Adrenal gland (tissue), 12 donors: ENCODE measurements around the gene MTFR1L. TPM values are rescaled to one million over a fixed set of nuclear protein-coding genes. Genes with fewer than 3 reads are reported as not detected.
"Not testable (repeated sequence)": the region's sequence is repeated elsewhere in the genome, so short reads cannot be mapped to it uniquely, and the experiment has no call there.

Experiments used
- DNase-seq, 7 donors: peaks; one replicate each; pipeline ENCODE4 v3.0.0-alpha.2; 2019 to 2020
- H3K27ac ChIP-seq, 5 donors: fragments of 200-600 bp; sonication (generic) in 4 of 5; 1 replicate in 3 of 5; 2 replicates in 2 of 5; pipeline versions ENCODE4 v1.5.1 to v1.8.0; 2016 to 2020; ENCODE audit warnings: mild to moderate bottlenecking in 1 of 5
- H3K27me3 ChIP-seq: fragments of 200-600 bp; 2 replicates; pipeline ENCODE4 v1.8.0; 2021
- H3K36me3 ChIP-seq, 2 donors: fragments of 200-600 bp; replicated peaks in 1 of 2; 1 replicate in 1 of 2; 2 replicates in 1 of 2; pipeline versions ENCODE4 v1.5.1 to v1.8.0; 2018 to 2022
- H3K4me1 ChIP-seq, 2 donors: fragments of 200-600 bp; replicated peaks in 1 of 2; 1 replicate in 1 of 2; 2 replicates in 1 of 2; pipeline versions ENCODE4 v1.5.1 to v1.8.0; 2018 to 2021
- H3K4me3 ChIP-seq, 4 donors: fragments of 200-600 bp; sonication (generic) in 3 of 4; one replicate each; pipeline ENCODE4 v1.5.1; 2016 to 2018
- H3K9me3 ChIP-seq, 3 donors: fragments of 200-600 bp; sonication (generic) in 1 of 3; replicated peaks in 1 of 3; 1 replicate in 2 of 3; 2 replicates in 1 of 3; pipeline versions ENCODE4 v1.5.1 to v1.8.0; 2016 to 2021
- POLR2A ChIP-seq, 2 donors: fragments of 450-650 bp; IDR thresholded peaks; one replicate each; pipeline ENCODE4 v1.6.1; 2017; ENCODE audit warnings: antibody characterized with exemption in 2 of 2, mild to moderate bottlenecking in 2 of 2, moderate library complexity in 1 of 2
- WGBS, 4 donors: extraction: QIAGEN DNeasy Blood & Tissue Kit in 2 of 4; methylation state at CpG; one replicate each; pipeline versions ENCODE4 v1.1.5 to v1.1.7; 2013 to 2017; 5-methylcytosine and 5-hydroxymethylcytosine counted together
- intact Hi-C, 2 donors: fragments of 100-400 bp; cut with DNase I; formaldehyde crosslinking; loops; one replicate each; pipeline versions ENCODE4 v1.14.1 to v1.15.0; 2022 to 2023
- polyA plus RNA-seq, 3 donors: library from polyadenylated mRNA; stranded (reverse); fragments of 200-250 nt in 2 of 3; fragments of 350-450 nt in 1 of 3; fragmentation: Illumina TruSeq in 1 of 3; extraction: RNeasy Lipid Tissue Mini Kit (QIAGEN cat#74804) in 1 of 3; gene quantifications; one replicate each; pipeline ENCODE4 v1.2.3, GENCODE V29; 2013 to 2014
- total RNA-seq, 9 donors: library from RNA; depleted of rRNA in 4 of 9; stranded (reverse); fragments of >200 nt in 4 of 9; fragments of 120-200 nt in 1 of 9; fragmentation: NEBNext Ultra II Directional in 1 of 9; extraction: Animal tissue kit (Norgen Biotek cat#: 25700) in 1 of 9; gene quantifications; one replicate each; pipeline versions ENCODE4 v1.1.0 to v1.2.4, GENCODE V29; 2013 to 2023
- TF ChIP-seq, protein P1 (sequence below), 6 experiments: fragments of 450-650 bp in 4 of 6; fragments of 200-600 bp in 2 of 6; sonication (generic) in 1 of 6; IDR thresholded peaks; 1 replicate in 5 of 6; 2 replicates in 1 of 6; pipeline versions ENCODE4 v1.5.1 to v1.8.0; 2016 to 2021; ENCODE audit warnings: antibody characterized with exemption in 6 of 6, mild to moderate bottlenecking in 2 of 6, moderate library complexity in 1 of 6
- donor health status: healthy with polysubstance abuse.
- donor health status: Bipolar disorder and iron deficiency.
- donor health status: DM: yes; HTN: yes; CAD: no.
- donor health status: DM: no; HTN: no; CAD: no.
- donor health status: DM: no; HTN: no; CAD: no.
- donor health status: DM: yes; HTN: yes; CAD: no.

Gene MTFR1L
- total and polyA plus RNA-seq, 12 donors: 116 to 298 (median 192) TPM

DNA sequence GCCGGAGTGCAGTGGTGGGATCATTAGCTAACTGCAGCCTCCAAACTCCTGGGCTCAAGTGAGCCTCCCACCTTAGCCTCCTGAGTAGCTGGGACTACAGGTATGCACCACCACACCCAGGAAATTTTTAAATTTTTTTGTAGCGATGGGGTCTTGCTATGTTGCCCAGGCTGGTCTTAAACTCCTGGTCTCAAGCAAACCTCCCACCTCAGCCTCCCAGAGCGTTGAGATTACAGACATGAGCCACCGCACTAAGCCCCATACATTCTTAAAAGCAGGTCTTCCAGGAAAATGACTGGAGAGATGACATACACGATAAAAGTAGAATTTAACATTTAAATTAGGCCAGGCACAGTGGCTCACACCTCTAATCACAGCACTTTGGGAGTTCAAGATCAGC is 13.4 kb downstream of the MTFR1L start:
- Histone ChIP-seq H3K4me1 (peaks cover 58 to 82% of the 10 kb centered on the region in 2 donors), H3K27me3 (no peaks in the 10 kb centered on the region), H3K36me3 (peaks cover 0 to 56% of the 10 kb centered on the region in 2 donors), H3K4me3 (no peak overlapping the region), H3K27ac (peak overlapping the region in 2 of 5 donors; percentile 1 to 85), H3K9me3 (no peaks in the 10 kb centered on the region)
- intact Hi-C loops: no loop called here
- WGBS, 4 donors: 92 to 99% (median 95%) methylated on average over 5 of the region's 5 CpGs
- no peak for DNase-seq
- no peak for TF ChIP-seq POLR2A (IDR thresholded peaks at IDR 0.05)
- TF ChIP-seq, protein P1, sequence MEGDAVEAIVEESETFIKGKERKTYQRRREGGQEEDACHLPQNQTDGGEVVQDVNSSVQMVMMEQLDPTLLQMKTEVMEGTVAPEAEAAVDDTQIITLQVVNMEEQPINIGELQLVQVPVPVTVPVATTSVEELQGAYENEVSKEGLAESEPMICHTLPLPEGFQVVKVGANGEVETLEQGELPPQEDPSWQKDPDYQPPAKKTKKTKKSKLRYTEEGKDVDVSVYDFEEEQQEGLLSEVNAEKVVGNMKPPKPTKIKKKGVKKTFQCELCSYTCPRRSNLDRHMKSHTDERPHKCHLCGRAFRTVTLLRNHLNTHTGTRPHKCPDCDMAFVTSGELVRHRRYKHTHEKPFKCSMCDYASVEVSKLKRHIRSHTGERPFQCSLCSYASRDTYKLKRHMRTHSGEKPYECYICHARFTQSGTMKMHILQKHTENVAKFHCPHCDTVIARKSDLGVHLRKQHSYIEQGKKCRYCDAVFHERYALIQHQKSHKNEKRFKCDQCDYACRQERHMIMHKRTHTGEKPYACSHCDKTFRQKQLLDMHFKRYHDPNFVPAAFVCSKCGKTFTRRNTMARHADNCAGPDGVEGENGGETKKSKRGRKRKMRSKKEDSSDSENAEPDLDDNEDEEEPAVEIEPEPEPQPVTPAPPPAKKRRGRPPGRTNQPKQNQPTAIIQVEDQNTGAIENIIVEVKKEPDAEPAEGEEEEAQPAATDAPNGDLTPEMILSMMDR (IDR thresholded peaks at IDR 0.05): no peak

DNA sequence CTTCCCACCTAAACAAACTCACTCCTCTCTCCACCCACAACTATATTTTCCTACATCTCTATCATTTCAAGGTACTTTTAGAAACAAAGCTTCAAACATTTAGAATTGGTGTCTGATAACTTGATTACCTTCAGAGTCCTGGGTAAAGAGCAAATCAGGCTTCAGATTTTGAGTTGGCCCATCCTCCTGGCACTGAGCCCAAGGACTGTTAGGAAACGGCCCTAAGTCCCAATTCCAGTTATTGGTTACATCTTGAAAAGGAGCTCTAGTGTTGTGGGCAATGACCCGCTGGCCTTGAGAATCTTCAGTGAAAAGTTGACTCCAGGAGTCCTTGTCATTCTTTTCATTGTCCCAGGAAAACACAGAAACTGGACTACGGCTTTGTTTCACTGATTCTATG is 15.1 kb downstream of the MTFR1L start:
- 26 to 42% (median 38%) methylated on average over 3 of the region's 3 CpGs for whole genome bisulfite sequencing, 4 donors
- H3K4me1 ChIP-seq: peaks cover 42 to 64% of the 10 kb centered on the region in 2 donors
- H3K9me3 ChIP-seq: no peaks in the 10 kb centered on the region
- peaks cover 0 to 43% of the 10 kb centered on the region in 2 donors for H3K36me3 ChIP-seq
- H3K27ac ChIP-seq: peak overlapping the region; percentile 38 to 85 (median 60)
- peak; percentile 49 to 92 (median 83) for DNase-seq
- TF ChIP-seq, protein P1 (IDR thresholded peaks at IDR 0.05): no peak
- no peak for TF ChIP-seq POLR2A (IDR thresholded peaks at IDR 0.05)
- no peak overlapping the region for H3K4me3 ChIP-seq
- intact Hi-C loops: no loop called here
- H3K27me3 ChIP-seq: no peaks in the 10 kb centered on the region

DNA sequence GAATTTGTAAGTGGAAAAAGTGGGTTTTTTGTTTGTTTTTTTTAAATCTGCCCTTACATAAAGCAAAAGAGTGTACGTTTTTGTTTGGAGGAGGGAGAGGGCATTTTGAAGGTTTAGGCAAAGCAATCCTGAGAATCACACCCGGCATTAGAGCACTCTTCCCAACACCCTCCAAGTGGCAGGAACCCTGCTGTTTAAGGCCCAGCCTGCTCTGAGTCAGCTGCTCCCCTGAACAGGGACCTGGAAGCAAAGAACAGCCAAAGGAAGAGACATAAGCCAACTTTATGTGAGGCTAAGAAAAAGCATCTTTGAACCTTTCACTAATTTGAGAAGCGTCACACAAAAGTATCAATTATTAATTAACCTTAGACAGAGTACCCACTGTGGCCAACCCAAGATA is 16.9 kb downstream of the MTFR1L start:
- WGBS, 4 donors: 62 to 67% (median 63%) methylated on average over 3 of the region's 3 CpGs
- Histone ChIP-seq H3K4me3 (no peak overlapping the region), H3K4me1 (peaks cover 24 to 47% of the 10 kb centered on the region in 2 donors), H3K27me3 (no peaks in the 10 kb centered on the region), H3K27ac (no peak overlapping the region), H3K9me3 (no peaks in the 10 kb centered on the region), H3K36me3 (peaks cover 0 to 25% of the 10 kb centered on the region in 2 donors)
- intact Hi-C loops: no loop called here
- TF ChIP-seq POLR2A (IDR thresholded peaks at IDR 0.05): no peak
- TF ChIP-seq, protein P1 (IDR thresholded peaks at IDR 0.05): no peak
- DNase-seq: no peak

DNA sequence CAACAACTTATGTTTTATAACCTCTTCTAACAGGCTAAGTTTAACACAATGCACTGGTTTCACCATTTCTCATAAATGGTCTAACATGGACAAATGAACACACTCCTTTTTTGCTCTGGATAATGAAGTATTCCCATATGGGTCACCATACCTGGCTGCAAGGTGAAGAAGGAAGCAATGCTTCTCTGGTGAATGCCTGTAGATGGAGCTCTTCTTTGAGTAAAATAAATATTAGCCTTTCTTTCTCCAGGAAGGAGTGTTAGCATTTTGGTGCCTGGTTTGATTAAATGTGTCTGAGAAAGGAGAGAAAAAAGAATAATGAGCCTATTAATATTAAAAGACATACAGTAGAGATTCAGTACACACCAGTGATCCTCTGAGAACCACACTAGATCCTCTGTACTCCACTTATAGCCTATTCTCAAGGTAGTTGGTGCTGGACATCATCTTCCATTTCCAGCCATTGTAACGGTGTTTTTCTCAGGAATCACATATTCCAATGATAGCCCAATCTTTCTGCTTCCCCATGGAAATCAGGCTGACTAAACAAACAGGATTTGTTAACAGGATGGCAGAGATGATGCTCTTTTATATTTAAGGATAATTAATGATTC is 17.6 kb downstream of the MTFR1L start:
- Histone ChIP-seq H3K9me3 (no peaks in the 10 kb centered on the region), H3K36me3 (peaks cover 0 to 18% of the 10 kb centered on the region in 2 donors), H3K27ac (no peak overlapping the region), H3K27me3 (no peaks in the 10 kb centered on the region), H3K4me3 (no peak overlapping the region), H3K4me1 (peaks cover 18 to 41% of the 10 kb centered on the region in 2 donors)
- WGBS, 4 donors: 88 to 94% (median 90%) methylated on average over 1 of the region's 1 CpG
- DNase-seq: no peak
- intact Hi-C loops: no loop called here
- TF ChIP-seq POLR2A (IDR thresholded peaks at IDR 0.05): no peak
- TF ChIP-seq, protein P1 (IDR thresholded peaks at IDR 0.05): peak in 4 of 6 experiments; percentile 8 to 21 (median 20)

DNA sequence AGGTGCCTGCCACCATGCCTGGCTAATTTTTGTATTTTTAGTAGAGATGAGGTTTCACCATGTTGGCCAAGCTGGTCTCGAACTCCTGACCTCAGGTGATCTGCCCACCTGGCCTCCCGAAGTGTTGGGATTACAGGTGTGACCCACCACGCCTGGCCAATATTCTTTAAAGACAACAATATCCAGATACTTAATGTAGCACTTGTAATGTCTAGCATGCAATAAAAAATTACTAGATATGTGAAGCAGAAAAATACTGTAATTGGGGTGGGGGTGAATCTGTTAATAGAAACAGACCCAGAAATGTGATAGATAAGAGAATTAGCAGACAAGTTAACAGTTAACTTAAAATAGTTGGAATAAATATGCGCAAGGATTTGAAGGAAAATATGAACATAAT is 20.1 kb downstream of the MTFR1L start:
- H3K27me3 ChIP-seq, H3K9me3 ChIP-seq, intact Hi-C loops, H3K36me3 ChIP-seq, H3K27ac ChIP-seq, H3K4me3 ChIP-seq, DNase-seq: not testable (repeated sequence)
- H3K4me1 ChIP-seq: peaks cover 6 to 18% of the 10 kb centered on the region in 2 donors
- 95 to 97% (median 96%) methylated on average over 4 of the region's 4 CpGs for WGBS, 4 donors
